ENCODE measurements around the gene C1orf115. TPM values are rescaled to one million over a fixed set of nuclear protein-coding genes. Genes with fewer than 3 reads are reported as not detected.

The C1orf115 gene
- total and polyA plus RNA-seq, 2 of the 4 experiments (the other 2 are of a cell fraction), result 0.07 to 0.18 TPM

DNA sequence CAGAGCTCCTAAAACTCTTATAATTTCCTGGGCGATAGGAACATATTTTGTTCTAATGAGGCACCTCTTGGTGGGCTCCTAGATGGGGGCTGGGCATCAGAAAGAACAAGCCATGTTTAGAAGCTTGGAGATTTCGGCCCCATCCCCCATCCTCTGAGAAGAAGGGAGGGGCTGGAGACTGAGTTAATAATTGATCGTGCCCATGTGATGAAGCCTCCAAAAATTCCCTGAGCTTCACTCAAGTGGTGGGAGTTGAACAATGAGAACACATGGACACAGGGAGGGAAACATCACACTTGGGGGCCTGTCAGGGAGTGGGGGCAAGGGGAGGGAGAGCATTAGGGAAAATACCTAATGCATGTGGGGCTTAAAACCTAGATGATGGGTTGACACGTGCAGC lies 18.1 kb downstream of the C1orf115 start:
- H3K18ac ChIP-seq (ENCODE audit: low read depth, low read length), result no peak overlapping the region
- no peak overlapping the region for H3K56ac ChIP-seq (ENCODE audit: extremely low read depth, insufficient read depth, low read length)
- no peak overlapping the region for H2BK15ac ChIP-seq (ENCODE audit: low read depth, low read length)
- H3K9ac ChIP-seq (ENCODE audit: low read depth, low read length), result no peak overlapping the region
- no peaks in the 10 kb centered on the region for H3K79me1 ChIP-seq (ENCODE audit: low read depth in 1 of 2, low read length in 2 of 2)
- no peak overlapping the region for H2AK5ac ChIP-seq (ENCODE audit: low read depth, low read length)
- H3K36me3 ChIP-seq (ENCODE audit: control insufficient read depth, insufficient read depth, low read length), result no peaks in the 10 kb centered on the region
- H4K5ac ChIP-seq (ENCODE audit: low read depth, low read length), result no peak overlapping the region
- dilution Hi-C loops (cut with HindIII; ENCODE audit: low sequenced_read_pairs, unreplicated experiment) (no loop called here), in situ Hi-C loops (cut with MboI; ENCODE audit: low sequenced_read_pairs) (no loop called here), intact Hi-C loops (cut with micrococcal nuclease) (no loop called here)
- no peak overlapping the region for H3K14ac ChIP-seq (replicated peaks; ENCODE audit: low read depth, low read length)
- H2AFZ ChIP-seq (replicated peaks; ENCODE audit: low read length, poor library complexity), result no peak overlapping the region
- no peak overlapping the region for H2AK9ac ChIP-seq (replicated peaks; ENCODE audit: low read depth, low read length, poor library complexity)
- no peak overlapping the region for H2BK20ac ChIP-seq (ENCODE audit: low read depth, low read length)
- no TSS peak for BruUV-seq (replicated peaks)
- H3K27ac ChIP-seq (ENCODE audit: insufficient read depth, low read length), result no peak overlapping the region
- H4K8ac ChIP-seq (ENCODE audit: low read depth in 2 of 2, low read length in 2 of 2), result no peak overlapping the region
- ChIA-PET CTCF (no interaction called here), POLR2A (ENCODE audit: unreplicated experiment) (no interaction called here)
- no peak overlapping the region for H3K4me3 ChIP-seq (ENCODE audit: insufficient read depth, low read depth, low read length)
- no CpG with 5 or more reads among the region's 4 CpGs for WGBS, 2 experiments (ENCODE audit: extremely low coverage in 2 of 2, insufficient read length in 1 of 2)
- DNase-seq (no peak), ATAC-seq (ENCODE audit: low read depth) (no peak)
- H4K20me1 ChIP-seq (ENCODE audit: insufficient read depth, low read length), result no peaks in the 10 kb centered on the region
- H3K27me3 ChIP-seq (ENCODE audit: control insufficient read depth, insufficient read depth, low read length), result peaks cover under 1% of the 10 kb centered on the region; the same call in 1 of the 2 replicates
- no peaks in the 10 kb centered on the region for H3K9me1 ChIP-seq (ENCODE audit: insufficient read depth, low read length)
- TF ChIP-seq POLR2A (IDR thresholded peaks at IDR 0.05; ENCODE audit: low read depth, low read length) (no peak), RCOR1 (IDR thresholded peaks at IDR 0.05; ENCODE audit: insufficient replicate concordance, low read length) (no peak), FOS (IDR thresholded peaks at IDR 0.05; ENCODE audit: low read depth, low read length) (no peak), RFX5 (IDR thresholded peaks at IDR 0.05; ENCODE audit: low read depth, low read length) (no peak), RAD21 (IDR thresholded peaks at IDR 0.05; ENCODE audit: low read length) (no peak), MAFK (IDR thresholded peaks at IDR 0.05; ENCODE audit: low read depth, low read length) (no peak)
- TF ChIP-seq, protein P1, sequence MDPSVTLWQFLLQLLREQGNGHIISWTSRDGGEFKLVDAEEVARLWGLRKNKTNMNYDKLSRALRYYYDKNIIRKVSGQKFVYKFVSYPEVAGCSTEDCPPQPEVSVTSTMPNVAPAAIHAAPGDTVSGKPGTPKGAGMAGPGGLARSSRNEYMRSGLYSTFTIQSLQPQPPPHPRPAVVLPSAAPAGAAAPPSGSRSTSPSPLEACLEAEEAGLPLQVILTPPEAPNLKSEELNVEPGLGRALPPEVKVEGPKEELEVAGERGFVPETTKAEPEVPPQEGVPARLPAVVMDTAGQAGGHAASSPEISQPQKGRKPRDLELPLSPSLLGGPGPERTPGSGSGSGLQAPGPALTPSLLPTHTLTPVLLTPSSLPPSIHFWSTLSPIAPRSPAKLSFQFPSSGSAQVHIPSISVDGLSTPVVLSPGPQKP (IDR thresholded peaks at IDR 0.05; ENCODE audit: borderline replicate concordance, low read depth, low read length), result no peak
- no peak overlapping the region for H4K91ac ChIP-seq (ENCODE audit: insufficient read depth, low read depth, low read length)
- H3K4me1 ChIP-seq (ENCODE audit: control insufficient read depth, insufficient read depth, low read length), result no peaks in the 10 kb centered on the region
- H2BK120ac ChIP-seq (ENCODE audit: low read depth, low read length), result no peak overlapping the region
- no peak overlapping the region for H3K4ac ChIP-seq (ENCODE audit: low read depth, low read length)
- H2BK5ac ChIP-seq (ENCODE audit: low read depth, low read length, poor library complexity, severe bottlenecking), result no peak overlapping the region
- no peaks in the 10 kb centered on the region for H3K9me3 ChIP-seq (ENCODE audit: control insufficient read depth, insufficient read depth, low read length)
- H3K4me2 ChIP-seq (ENCODE audit: low read depth, low read length), result no peak overlapping the region
- H3K23ac ChIP-seq (ENCODE audit: low read depth, low read length), result no peak overlapping the region
